GM12801 (cell line): Measurements from ENCODE around the gene FRZB.

Experiments used
- CTCF ChIP-seq: IDR thresholded peaks from one replicate; pipeline ENCODE4 v1.5.1; 2011; ENCODE audit warnings: control low read depth; ENCODE audit not compliant: insufficient read length; ENCODE audit errors: extremely low read depth

FRZB gene

GRCh38 chr2:182866095-182866460 lies 359 bp downstream of the FRZB start:
- TF ChIP-seq CTCF: no peak

- TF ChIP-seq CTCF: no peak
Measured at GRCh38 chr2:182864949-182865570, 1.4 kb downstream of the FRZB start.

GRCh38 chr2:182863642-182864041 lies 2.8 kb downstream of the FRZB start:
- TF ChIP-seq CTCF: no peak

- no peak for TF ChIP-seq CTCF
Measured at GRCh38 chr2:182862091-182862490, 4.3 kb downstream of the FRZB start.

- TF ChIP-seq CTCF: no peak
Measured at GRCh38 chr2:182860858-182861257, 5.6 kb downstream of the FRZB start.

GRCh38 chr2:182858671-182859070 lies 7.8 kb downstream of the FRZB start:
- no peak for TF ChIP-seq CTCF

- TF ChIP-seq CTCF: no peak
Measured at GRCh38 chr2:182855376-182855775, 11.1 kb downstream of the FRZB start.
